Right cardiac atrium (tissue), 5 donors: ENCODE results near the gene RYR2. TPM values are rescaled to one million over a fixed set of nuclear protein-coding genes. Genes with fewer than 3 reads are reported as not detected.
A peak's percentile ranks its signal among the peaks of the same experiment; 100 is the strongest.
"Not testable (repeated sequence)": the region's sequence is repeated elsewhere in the genome, so short reads cannot be mapped to it uniquely, and the experiment has no call there.

ENCODE experiments used
- ATAC-seq, 2 donors: fragments of 200-7000 bp; cut with Tn5 transposase; one replicate each; pipeline versions ENCODE4 v1.8.0 to v1.9.1; 2020; ENCODE audit warnings: moderate library complexity in 2 of 2, mild to moderate bottlenecking in 1 of 2
- DNase-seq, 3 donors: peaks; one replicate each; pipeline ENCODE4 v3.0.0-alpha.2; 2020
- H3K27ac ChIP-seq: one replicate; pipeline ENCODE4 v1.5.1; 2013; ENCODE audit warnings: mild to moderate bottlenecking, low read length, control low read depth, moderate library complexity
- H3K27me3 ChIP-seq: one replicate; pipeline ENCODE4 v1.6.1; 2013; ENCODE audit not compliant: control insufficient read depth, insufficient read depth
- H3K4me1 ChIP-seq: one replicate; pipeline ENCODE4 v1.6.1; 2013; ENCODE audit warnings: low read length; ENCODE audit not compliant: control insufficient read depth, insufficient read depth
- H3K4me3 ChIP-seq: one replicate; pipeline ENCODE4 v1.5.1; 2013; ENCODE audit warnings: low read length, control low read depth
- H3K9me3 ChIP-seq: one replicate; pipeline ENCODE4 v1.6.1; 2013; ENCODE audit warnings: low read length; ENCODE audit not compliant: control insufficient read depth
- WGBS: extraction: QIAGEN DNeasy Blood & Tissue Kit; methylation state at CpG from one replicate; pipeline ENCODE4 v1.1.7; 2013; 5-methylcytosine and 5-hydroxymethylcytosine counted together
- intact Hi-C, 4 donors: fragments of 100-400 bp; cut with DNase I; formaldehyde crosslinking; loops; one replicate each; pipeline versions ENCODE4 v1.11.0 to v1.14.0; 2022 to 2023
- polyA plus RNA-seq: library from polyadenylated mRNA; stranded (reverse); fragments of 200-250 nt; gene quantifications from one replicate; pipeline ENCODE4 v1.2.3, GENCODE V29; 2013
- total RNA-seq, 4 donors: library from RNA; stranded (reverse); fragmentation: NEBNext Ultra II Directional; extraction: Animal tissue kit (Norgen Biotek cat#: 25700); gene quantifications; one replicate each; pipeline ENCODE4 v1.2.1, GENCODE V29; 2021
- donor health status: healthy with polysubstance abuse.
- donor health status: DM: no; HTN: yes; CAD: no.
- donor health status: DM: no; HTN: no; CAD: no.
- donor health status: DM: no; HTN: yes; CAD: no; lungs with severe emphysema.
- donor health status: DM: yes; HTN: yes; CAD: no.

RYR2 gene
- total and polyA plus RNA-seq, 5 donors: 166 to 716 (median 487) TPM

GRCh38 chr1:237814319-237814924, 772.4 kb downstream of the RYR2 start:
- Histone ChIP-seq H3K9me3 (no peaks in the 10 kb centered on the region), H3K4me1 (no peaks in the 10 kb centered on the region), H3K4me3 (no peak overlapping the region), H3K27ac (no peak overlapping the region), H3K27me3 (no peaks in the 10 kb centered on the region)
- 51% methylated on average over 5 of the region's 5 CpGs for WGBS
- ATAC-seq (no peak), DNase-seq (no peak)
- intact Hi-C loops: no loop called here

DNA sequence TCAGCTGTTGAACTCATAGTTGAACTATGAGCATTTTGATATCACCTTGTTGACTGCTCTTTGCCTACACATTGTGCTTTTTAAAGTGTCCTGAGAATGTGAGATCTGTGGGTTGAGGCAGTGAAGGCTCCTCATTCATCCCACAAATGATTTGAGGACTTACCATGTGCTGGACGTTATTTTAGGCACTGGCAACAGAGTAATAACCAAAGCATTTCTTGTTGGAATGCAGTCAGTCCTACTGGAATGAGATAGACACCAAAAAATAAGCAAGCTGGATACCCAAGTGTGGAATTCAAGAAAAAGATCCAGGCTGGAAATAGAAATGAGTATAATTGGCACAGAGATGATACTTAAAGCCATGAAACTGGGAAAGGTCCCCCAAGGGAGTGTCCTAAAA, 775.3 kb downstream of the RYR2 start:
- Histone ChIP-seq H3K27ac (no peak overlapping the region), H3K9me3 (no peaks in the 10 kb centered on the region), H3K27me3 (no peaks in the 10 kb centered on the region), H3K4me3 (no peak overlapping the region), H3K4me1 (no peaks in the 10 kb centered on the region)
- DNase-seq (no peak), ATAC-seq (peak in 1 of 2 donors; percentile 6)
- 10% methylated on average over 1 of the region's 1 CpG for WGBS
- intact Hi-C loops: no loop called here

DNA sequence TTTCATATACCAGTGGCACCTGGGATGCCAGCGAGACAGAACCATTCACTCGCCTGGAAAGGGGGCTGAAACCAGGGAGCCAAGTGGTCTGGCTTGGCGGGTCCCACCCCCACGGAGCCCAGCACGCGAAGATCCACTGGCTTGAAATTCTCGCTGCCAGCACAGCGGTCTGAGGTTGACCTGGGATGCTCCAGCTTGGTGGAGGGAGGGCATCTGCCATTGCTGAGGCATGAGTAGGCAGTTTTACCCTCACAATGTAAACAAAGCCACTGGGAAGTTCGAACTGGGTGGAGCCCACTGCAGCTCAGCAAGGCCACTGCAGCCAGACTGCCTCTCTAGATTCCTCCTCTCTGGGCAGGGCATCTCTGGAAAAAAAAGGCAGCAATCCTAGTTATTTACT, 778.6 kb downstream of the RYR2 start:
- H3K27me3 ChIP-seq, ATAC-seq, H3K4me3 ChIP-seq, H3K9me3 ChIP-seq, H3K27ac ChIP-seq, intact Hi-C loops, H3K4me1 ChIP-seq, DNase-seq: not testable (repeated sequence)
- whole genome bisulfite sequencing: 92% methylated on average over 9 of the region's 9 CpGs

- no peak for ATAC-seq
- WGBS: 60% methylated on average over 7 of the region's 7 CpGs
- no peak overlapping the region for H3K27ac ChIP-seq
- H3K27me3 ChIP-seq: no peaks in the 10 kb centered on the region
- intact Hi-C loops: no loop called here
- H3K4me3 ChIP-seq: no peak overlapping the region
- no peaks in the 10 kb centered on the region for H3K4me1 ChIP-seq
- DNase-seq: no peak
- H3K9me3 ChIP-seq: no peaks in the 10 kb centered on the region
Measured at GRCh38 chr1:237832858-237833257, 790.9 kb downstream of the RYR2 start.

DNA sequence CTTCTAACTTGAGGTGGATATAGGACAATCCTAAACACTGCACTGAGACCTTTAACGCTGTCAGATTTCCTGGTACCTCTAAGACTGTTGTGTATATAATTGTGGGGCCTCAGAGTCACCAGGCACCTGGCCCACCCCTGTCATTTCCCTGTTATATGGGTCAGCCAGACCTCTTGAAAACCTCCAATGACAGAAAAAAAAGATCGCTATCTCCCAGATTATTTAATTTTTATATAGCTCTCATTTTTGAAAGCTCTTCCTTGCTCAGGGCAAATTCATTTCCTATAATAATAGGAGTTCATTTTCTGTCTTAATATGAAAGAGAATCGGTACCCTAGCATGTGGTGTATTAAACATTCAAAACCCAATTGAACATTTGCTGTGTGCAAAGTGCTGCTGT, 792.1 kb downstream of the RYR2 start:
- intact Hi-C loops: no loop called here
- no peak overlapping the region for H3K27ac ChIP-seq
- DNase-seq (no peak), ATAC-seq (no peak)
- 89% methylated on average over 3 of the region's 3 CpGs for WGBS
- no peaks in the 10 kb centered on the region for H3K27me3 ChIP-seq
- no peaks in the 10 kb centered on the region for H3K9me3 ChIP-seq
- H3K4me3 ChIP-seq: no peak overlapping the region
- H3K4me1 ChIP-seq: no peaks in the 10 kb centered on the region

GRCh38 chr1:237834461-237834860, 792.5 kb downstream of the RYR2 start:
- intact Hi-C loops: no loop called here
- H3K27me3 ChIP-seq: no peaks in the 10 kb centered on the region
- ATAC-seq: no peak
- H3K4me1 ChIP-seq: no peaks in the 10 kb centered on the region
- WGBS: 69% methylated on average over 3 of the region's 3 CpGs
- H3K9me3 ChIP-seq: no peaks in the 10 kb centered on the region
- no peak overlapping the region for H3K27ac ChIP-seq
- H3K4me3 ChIP-seq: no peak overlapping the region
- DNase-seq: no peak

- Histone ChIP-seq H3K4me1 (no peaks in the 10 kb centered on the region), H3K27ac (no peak overlapping the region), H3K27me3 (no peaks in the 10 kb centered on the region), H3K9me3 (no peaks in the 10 kb centered on the region), H3K4me3 (no peak overlapping the region)
- intact Hi-C loops: no loop called here
- DNase-seq (no peak), ATAC-seq (peak; percentile 42 to 46)
- WGBS: 58% methylated on average over 3 of the region's 3 CpGs
Measured at GRCh38 chr1:237838320-237838719, 796.3 kb downstream of the RYR2 start.

DNA sequence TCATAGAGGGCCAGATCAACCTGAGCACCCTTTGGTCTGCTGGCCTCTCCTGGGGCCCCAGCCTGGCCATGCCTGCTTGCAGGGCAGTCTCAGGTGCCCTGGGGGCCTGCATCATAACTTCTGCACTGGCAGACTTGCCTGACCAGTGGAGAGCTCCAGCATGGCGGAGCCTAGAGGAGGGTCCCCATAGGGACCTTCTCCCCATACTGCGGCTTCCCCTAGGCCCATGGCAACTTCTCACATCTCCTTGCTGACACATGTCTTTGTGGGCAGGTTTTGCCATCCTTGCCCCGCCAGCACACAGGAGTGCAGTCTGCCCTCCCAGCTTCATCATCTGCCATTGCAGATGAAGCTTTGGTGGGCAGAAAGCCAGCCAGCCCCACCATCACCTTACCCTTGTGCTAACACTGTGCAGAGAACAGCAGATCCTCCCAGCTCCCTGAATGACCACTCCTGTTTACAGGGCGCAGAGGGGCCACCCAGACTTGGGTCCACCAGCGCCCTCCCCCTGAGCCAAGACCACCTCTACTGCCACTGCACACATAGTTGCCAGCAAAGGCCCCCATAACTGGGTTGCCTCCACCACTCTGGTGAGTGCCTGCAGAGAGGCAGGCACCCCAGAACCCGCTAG, 797.0 kb downstream of the RYR2 start:
- no peaks in the 10 kb centered on the region for H3K9me3 ChIP-seq
- no peak overlapping the region for H3K27ac ChIP-seq
- H3K4me3 ChIP-seq: no peak overlapping the region
- no peaks in the 10 kb centered on the region for H3K4me1 ChIP-seq
- 87% methylated on average over 6 of the region's 6 CpGs for WGBS
- DNase-seq (peak in 2 of 3 donors; percentile 47 to 54), ATAC-seq (peak; percentile 53 to 59)
- intact Hi-C loops: no loop called here
- no peaks in the 10 kb centered on the region for H3K27me3 ChIP-seq

DNA sequence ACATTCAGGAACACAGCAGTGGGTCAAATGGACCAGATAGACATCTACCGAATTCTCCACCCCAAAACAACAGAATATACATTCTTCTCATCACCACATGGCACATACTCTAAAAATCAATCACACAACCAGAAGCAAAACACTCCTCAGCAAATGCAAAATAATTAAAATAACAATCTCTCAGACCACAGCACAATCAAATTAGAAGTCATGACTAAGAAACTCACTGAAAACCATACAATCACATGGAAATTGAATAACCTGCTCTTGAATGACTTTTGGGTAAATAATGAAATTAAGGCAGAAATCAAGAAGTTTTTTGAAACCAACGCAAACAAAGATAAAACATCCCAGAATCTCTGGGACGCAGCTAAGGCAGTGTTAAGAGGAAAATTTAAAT, 799.5 kb downstream of the RYR2 start:
- DNase-seq: no peak
- no peak for ATAC-seq
- WGBS: 69% methylated on average over 3 of the region's 3 CpGs
- intact Hi-C loops: no loop called here
- no peak overlapping the region for H3K27ac ChIP-seq
- no peaks in the 10 kb centered on the region for H3K9me3 ChIP-seq
- no peaks in the 10 kb centered on the region for H3K4me1 ChIP-seq
- no peaks in the 10 kb centered on the region for H3K27me3 ChIP-seq
- no peak overlapping the region for H3K4me3 ChIP-seq

DNA sequence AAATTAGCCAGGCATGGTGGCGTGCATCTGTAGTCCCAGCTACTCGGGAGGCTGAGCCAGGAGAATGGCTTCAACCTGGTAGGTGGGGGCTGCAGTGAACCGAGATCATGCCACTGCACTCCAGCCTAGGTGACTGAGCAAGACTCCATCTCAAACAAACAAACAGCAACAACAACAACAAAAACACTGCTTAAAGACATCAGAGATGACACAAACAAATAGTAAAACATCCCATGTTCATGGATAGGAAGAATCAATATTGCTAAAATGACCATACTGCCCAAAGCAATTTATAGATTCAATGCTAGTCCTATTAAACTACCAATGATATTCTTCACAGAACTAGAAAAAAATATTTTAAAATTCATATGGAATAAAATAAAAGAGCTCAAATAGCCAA, 801.5 kb downstream of the RYR2 start:
- intact Hi-C loops, H3K27me3 ChIP-seq, H3K4me3 ChIP-seq, H3K9me3 ChIP-seq, H3K4me1 ChIP-seq, H3K27ac ChIP-seq, ATAC-seq, DNase-seq: not testable (repeated sequence)
- 78% methylated on average over 3 of the region's 3 CpGs for WGBS

- ATAC-seq: no peak
- Histone ChIP-seq H3K4me3 (no peak overlapping the region), H3K27ac (no peak overlapping the region), H3K27me3 (no peaks in the 10 kb centered on the region), H3K4me1 (no peaks in the 10 kb centered on the region), H3K9me3 (no peaks in the 10 kb centered on the region)
- peak; percentile 17 to 56 (median 40) for DNase-seq
- intact Hi-C loops: no loop called here
- 15% methylated on average over 6 of the region's 6 CpGs for WGBS
Measured at GRCh38 chr1:237851210-237851845, 809.3 kb downstream of the RYR2 start.
